HPDE6-E6E7 (cell line): Measurements from ENCODE around the gene PWP2.
"Not testable (repeated sequence)": the region's sequence is repeated elsewhere in the genome, so short reads cannot be mapped to it uniquely, and the experiment has no call there.

ENCODE experiments used
- DNase-seq: peaks from one replicate; pipeline ENCODE4 v3.0.0; 2011; ENCODE audit warnings: missing footprints; ENCODE audit errors: extremely low spot score

The PWP2 gene

GRCh38 chr21:44138039-44138438 lies 30.8 kb downstream of the PWP2 start:
- not testable (repeated sequence) for DNase-seq

DNA sequence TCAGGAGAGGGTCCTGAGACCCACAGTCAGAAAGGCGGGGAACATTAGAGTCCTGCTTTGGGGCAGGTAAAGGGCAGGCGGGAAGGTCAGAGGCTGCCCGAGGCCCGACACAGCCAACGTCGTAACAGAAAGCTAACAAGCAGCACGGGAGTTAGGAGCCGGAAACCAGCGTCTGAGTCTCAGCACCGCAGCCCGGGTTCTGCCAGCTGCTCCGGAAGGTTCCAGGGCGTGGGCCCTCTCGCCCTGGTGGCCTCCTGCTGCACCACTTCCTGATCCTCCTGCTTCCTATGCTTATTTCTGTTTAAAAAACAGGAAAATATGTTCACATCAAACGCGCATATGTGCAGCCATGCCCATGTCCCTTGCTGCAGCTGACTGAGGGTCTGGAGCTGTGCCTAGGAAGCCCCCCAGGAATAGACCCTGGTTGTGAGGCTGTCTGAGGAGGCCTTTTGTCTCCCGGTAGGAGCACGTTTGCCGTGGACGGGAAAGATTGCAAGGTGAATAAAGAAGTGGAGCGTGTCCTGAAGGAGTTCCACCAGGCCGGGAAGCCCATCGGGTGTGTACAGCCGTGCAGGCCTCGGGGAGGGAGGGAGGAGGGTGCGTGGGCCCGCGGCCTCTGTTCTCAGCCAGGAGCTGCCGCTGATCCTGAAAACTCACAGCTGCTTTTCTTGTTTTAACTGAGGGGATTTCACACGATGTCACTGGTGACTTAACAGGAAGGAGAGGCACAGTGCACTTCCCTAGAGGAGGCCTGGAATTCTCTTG lies 32.8 kb downstream of the PWP2 start:
- not testable (repeated sequence) for DNase-seq

DNA sequence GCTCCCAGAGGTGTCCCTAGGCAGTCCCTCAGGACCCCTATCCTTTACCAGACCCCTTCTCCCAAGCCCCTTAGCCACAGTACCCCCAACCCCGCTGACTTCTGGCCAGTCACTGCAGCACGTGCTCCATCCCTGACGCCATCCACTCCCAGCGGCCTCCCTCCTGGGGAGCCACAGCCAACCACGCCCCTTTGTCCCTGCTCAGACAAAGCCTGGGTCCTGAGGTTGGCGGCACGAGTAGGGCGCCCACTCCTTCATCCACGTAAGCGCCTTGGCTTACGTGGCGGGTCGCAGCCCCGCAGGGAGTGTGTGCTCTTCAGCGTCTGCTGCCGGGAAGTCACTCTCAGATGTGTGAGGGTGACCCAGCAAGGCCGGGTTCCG lies 33.3 kb downstream of the PWP2 start:
- not testable (repeated sequence) for DNase-seq

DNA sequence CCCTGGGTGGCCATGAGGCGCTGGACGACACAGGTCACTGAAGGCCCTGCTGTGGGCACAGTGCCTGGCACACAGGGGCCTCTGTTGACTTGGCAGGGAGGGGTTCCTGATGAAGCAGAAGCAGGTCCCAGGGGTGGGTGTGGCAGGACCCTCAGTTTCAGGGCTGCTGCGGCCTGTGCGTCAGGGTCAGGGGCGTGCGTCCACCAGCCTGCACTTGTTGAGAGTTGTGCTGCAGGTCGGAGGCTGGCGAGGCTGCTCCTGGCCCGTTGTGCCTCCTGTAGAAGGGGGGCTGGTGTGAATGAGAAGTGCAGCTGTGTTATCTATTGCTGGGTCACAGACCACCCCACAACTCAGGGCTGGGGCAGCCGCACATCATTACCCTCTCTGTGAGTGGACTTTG lies 35.3 kb downstream of the PWP2 start:
- not testable (repeated sequence) for DNase-seq

DNA sequence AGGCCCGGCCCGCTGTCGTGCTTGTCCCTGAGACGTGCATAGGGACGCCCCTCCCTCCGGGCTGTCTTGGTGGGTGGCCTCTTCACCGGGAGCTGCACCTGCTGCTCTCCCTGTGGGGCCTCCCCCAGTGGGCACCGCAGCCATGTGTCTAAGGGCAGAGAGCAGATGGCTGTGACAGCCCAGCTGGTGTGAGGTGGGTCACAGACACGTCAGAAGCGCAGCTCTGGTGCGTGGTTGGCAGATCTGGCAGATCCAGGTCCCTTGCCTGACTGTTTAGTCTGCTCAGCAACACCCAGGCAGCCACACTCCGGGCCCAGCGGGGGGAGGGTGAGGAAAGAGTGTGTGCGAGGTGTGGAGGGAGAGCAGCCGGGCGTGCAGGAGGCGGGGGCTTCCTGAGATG lies 36.2 kb downstream of the PWP2 start:
- not testable (repeated sequence) for DNase-seq

DNA sequence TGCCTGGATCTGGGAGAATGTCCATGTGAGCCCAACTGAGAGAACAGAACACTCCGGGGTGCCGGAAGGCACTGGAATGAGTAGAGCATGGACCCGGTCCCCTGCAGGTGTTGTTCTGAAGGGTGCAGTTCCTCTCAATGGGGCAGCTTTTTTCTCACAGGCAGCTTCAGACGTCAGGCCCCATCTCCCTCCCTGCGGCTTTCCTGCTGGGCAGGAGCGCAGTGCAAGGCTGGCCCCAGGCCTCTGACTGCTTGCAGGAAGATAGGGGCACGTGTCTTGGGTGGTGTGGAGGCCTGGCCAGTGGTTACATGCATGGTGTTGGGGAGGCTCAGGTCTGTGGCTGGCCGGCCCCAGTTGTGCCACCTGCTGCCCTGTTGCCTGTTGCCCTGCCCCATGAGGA lies 36.8 kb downstream of the PWP2 start:
- DNase-seq: not testable (repeated sequence)

- DNase-seq: not testable (repeated sequence)
Measured at GRCh38 chr21:44144784-44145602, 37.8 kb downstream of the PWP2 start.

- DNase-seq: not testable (repeated sequence)
Measured at GRCh38 chr21:44145616-44146015, 38.4 kb downstream of the PWP2 start.

DNA sequence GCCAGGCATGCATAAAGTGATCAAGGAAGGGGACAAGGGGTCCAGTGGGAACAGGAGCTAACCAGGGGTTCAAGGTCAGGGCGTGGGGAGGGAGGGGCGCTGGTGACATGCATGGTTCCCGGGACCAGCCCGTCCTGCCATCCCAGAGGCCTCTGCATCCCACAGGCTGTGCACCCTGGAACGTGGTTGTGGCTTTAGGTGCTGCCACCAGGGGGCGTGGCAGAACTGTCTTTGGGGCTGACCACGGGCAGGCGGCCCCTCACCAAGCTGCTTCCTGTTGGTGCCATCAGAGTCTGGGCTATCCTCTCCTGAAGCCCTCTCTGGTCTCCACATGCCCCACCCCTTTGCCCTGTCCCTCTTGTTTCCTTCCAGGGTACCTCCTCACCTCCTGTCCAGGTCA lies 39.9 kb downstream of the PWP2 start:
- not testable (repeated sequence) for DNase-seq

GRCh38 chr21:44150255-44150654 lies 43.1 kb downstream of the PWP2 start:
- DNase-seq: not testable (repeated sequence)

- DNase-seq: not testable (repeated sequence)
Measured at GRCh38 chr21:44153214-44153888, 46.2 kb downstream of the PWP2 start.

- not testable (repeated sequence) for DNase-seq
Measured at GRCh38 chr21:44153889-44154228, 46.7 kb downstream of the PWP2 start.

DNA sequence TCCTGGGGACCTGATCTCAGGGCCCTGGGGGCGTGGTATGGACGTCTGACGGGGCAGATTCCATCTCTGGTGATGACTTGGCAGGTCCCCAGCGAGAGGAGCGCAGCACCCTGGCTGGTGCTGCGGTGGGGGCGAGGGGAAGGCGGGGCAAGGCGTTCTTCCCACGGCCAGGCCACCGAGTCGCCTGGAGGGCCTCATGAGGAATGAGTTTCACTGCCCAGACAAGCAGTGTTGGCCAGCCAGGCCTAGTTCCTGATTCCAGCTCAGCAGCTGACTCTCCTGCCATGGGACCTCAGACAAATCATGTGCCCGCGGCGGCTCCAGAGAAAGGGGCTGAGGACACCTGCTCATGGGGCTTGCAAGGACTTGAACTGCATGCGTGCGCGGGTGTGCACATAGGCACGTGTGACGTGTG lies 47.6 kb downstream of the PWP2 start:
- not testable (repeated sequence) for DNase-seq

DNA sequence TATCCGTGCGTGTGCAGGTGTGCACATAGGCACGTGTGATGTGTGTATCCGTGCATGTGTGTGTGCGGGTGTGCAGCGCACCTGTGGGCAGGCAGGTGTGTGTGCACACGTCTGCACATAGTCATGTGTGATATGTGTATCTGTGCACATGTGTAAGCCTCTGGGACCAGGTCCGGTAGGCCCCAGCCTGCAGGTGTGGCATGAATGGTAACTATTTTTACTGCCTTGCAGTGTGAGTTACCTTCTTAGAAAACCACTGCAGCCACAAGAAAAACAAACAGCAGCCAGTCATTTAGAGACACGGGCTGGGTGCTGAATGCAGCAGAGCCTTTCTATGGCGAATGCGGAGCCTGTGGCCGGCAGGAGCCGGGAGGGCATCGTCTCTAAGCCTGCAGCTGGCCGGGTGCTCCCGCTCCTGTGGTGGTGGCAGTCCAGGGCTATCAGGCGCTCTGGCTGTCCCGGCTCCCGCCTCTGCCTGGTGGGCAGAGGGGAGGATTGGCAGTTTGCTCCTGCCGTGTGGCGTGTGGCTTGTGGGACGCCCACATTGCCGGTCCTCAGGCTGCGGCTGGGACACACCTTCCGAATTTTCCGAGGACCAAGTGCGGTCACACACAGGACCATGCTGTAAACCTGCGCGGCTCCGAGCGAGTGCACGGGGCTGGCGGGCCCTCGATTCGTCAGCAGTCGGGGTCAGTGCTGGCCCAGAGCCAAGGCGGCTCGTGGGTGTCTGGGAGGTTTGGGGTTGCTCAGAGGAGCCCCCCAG lies 48.2 kb downstream of the PWP2 start:
- not testable (repeated sequence) for DNase-seq

GRCh38 chr21:44155994-44156380 lies 48.8 kb downstream of the PWP2 start:
- not testable (repeated sequence) for DNase-seq

GRCh38 chr21:44157439-44158081 lies 50.4 kb downstream of the PWP2 start:
- DNase-seq: not testable (repeated sequence)

DNA sequence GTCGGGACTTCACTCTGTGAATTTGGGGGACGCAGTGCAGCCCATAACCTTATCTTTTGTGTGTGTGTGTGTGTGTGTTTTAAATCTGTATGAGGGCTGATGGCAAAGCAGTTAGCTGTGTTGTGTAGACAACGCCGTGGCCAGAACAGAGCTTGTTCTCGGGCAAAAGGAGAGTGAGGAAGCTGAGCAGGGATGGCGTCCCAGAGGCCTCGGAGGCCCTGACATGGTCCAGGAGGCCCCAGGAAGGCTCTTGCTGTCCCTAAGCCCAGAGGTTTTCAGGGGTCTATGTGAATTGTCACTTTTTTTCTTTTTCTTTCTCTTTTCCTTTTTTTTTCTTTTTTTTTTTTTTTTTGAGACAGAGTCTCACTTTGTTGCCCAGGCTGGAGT lies 50.9 kb downstream of the PWP2 start:
- DNase-seq: not testable (repeated sequence)

DNA sequence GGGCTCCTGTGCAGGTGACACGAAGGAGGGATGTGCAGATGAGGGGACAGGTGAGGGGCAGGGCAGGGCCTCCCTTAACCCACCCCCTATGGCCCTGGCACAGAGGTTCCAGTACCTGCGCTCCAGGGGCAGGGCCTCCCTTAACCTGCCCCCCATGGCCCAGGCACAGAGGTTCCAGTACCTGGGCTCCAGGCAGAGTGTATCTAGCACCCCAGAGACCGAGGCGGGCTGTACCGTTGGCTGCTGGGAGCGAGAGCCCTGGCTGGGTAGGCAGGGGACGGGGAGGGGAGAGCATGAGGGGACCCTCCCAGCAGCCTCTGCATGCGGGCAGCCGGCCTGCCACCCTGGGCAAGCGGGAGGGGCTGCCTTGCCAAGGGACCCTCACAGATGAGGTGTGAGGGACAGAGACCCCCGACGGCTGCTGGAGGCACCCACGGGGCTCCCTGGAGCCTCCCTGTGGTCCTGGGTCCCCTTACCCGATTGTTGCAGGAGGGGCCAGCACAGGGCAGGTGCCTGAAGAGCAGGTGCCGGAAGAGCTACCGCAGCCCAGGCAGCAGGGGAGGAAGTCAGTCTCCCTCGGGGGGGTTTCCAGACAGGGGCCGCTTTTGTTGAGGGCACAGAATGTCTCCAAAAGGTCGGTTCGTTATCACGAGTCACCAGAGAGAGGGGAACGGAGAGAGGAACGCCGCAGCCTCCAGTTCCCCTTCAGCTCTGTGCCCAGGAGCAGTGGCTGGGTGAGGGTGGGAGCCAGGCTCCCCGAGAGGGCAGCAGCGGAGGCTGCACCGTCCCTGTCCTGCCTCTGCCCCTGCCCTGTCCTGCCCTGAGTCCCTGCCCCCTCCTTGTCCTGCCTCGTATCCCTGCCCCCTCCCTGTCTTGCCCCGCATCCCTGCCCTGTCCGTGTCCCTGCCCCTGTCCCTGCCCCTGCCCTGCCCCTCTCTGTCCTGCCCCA lies 52.4 kb downstream of the PWP2 start:
- not testable (repeated sequence) for DNase-seq

GRCh38 chr21:44160298-44160672 lies 53.1 kb downstream of the PWP2 start:
- DNase-seq: not testable (repeated sequence)

- DNase-seq: not testable (repeated sequence)
Measured at GRCh38 chr21:44160821-44161220, 53.6 kb downstream of the PWP2 start.
